ENCODE data around the gene PRR23E.

The PRR23E gene

DNA sequence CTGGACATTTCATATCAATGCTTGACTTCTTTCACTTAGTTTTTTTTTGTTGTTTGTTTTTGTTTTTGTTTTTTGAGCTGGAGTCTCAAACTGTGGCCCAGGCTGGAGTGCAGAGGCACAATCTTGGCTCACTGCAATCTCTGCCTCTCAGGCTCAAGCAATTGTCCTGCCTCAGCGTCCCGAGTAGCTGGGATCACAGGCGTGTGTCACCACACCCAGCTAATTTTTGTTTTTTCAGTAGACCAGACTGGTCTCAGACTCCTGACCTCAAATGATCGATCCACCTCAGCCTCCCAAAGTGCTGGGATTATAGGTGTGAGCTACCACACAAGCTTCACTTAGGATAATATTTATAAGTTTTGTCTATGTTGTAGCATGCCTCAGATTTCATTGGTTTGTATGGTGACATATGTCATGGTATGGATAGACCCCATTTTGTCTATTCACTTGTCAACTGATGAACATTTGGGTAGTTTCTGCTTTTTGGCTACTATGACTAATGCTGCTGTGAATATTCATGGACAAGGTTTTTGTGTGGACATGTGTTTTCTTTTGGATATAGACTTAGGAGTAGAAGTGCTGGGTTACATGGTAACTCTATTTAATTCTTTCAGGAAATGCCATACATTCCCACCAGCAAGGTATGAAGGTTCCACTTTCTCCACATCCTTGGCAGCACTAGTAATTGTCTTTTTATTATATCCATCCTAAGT, 6.8 kb upstream of the PRR23E start:
- TF ChIP-seq, protein P1, sequence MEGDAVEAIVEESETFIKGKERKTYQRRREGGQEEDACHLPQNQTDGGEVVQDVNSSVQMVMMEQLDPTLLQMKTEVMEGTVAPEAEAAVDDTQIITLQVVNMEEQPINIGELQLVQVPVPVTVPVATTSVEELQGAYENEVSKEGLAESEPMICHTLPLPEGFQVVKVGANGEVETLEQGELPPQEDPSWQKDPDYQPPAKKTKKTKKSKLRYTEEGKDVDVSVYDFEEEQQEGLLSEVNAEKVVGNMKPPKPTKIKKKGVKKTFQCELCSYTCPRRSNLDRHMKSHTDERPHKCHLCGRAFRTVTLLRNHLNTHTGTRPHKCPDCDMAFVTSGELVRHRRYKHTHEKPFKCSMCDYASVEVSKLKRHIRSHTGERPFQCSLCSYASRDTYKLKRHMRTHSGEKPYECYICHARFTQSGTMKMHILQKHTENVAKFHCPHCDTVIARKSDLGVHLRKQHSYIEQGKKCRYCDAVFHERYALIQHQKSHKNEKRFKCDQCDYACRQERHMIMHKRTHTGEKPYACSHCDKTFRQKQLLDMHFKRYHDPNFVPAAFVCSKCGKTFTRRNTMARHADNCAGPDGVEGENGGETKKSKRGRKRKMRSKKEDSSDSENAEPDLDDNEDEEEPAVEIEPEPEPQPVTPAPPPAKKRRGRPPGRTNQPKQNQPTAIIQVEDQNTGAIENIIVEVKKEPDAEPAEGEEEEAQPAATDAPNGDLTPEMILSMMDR (IDR thresholded peaks at IDR 0.05; ENCODE audit: extremely low read depth, missing control alignments), result no peak
- no peak for DNase-seq (ENCODE audit: low spot score)

DNA sequence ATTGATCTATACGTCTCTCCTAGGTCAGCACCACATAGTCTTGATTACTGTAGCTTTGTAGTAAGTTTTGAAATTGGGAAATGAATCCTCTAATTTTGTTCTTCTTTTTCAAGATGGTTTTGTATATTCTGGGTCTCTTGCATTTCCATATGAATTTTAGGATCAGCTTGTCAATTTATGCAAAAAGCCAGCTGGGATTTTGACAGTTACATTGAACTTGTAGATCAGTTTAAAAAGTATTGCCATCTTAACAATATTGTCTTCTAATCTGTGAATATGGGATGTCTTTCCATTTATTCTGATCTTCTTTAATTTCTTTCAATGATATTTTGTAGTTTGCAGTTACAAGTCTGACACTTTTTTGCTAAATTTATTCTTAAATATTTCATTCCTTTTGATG, 5.6 kb upstream of the PRR23E start:
- TF ChIP-seq, protein P1 (IDR thresholded peaks at IDR 0.05; ENCODE audit: extremely low read depth, missing control alignments), result no peak
- DNase-seq (ENCODE audit: low spot score), result no peak

DNA sequence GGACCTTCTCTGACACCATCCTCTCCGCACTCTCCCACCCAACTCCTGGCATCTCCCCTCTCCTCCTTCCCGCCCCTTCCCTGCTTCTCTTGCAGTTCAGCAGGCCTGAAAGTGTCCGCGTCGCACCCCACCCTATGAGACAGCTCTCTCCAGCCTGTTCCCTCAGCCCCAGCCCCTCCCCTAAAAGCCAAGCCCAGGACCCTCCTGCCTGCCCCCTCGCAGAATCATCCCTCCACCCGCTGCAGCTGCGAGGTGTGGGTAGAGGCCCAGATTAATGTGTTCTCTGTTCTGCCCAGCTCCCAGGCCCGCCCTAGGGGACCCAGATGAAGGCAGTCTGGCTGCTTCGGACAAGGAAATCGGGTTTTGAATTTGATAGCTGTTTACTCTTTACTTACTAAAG, 410 bp downstream of the PRR23E start:
- TF ChIP-seq, protein P1 (IDR thresholded peaks at IDR 0.05; ENCODE audit: extremely low read depth, missing control alignments), result no peak
- DNase-seq (ENCODE audit: low spot score), result no peak

DNA sequence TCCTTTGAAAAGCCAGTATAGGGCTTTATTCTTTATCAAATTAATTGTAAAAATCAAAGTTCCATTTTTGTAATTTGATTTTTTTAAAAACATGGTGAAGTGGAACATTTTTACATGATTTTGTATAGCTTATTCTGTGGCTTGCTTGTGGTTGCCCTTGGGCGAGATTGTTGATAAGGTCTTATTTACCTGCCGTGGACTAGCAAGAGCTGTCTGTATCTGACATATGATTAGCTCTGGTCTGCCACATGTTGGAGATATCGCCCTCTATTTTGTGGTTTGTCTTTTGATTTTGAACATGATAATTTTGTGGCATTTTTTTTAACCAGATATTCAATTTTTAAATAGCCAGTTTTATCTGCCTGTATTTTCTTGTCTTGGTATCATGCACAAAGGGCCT, 844 bp downstream of the PRR23E start:
- DNase-seq (ENCODE audit: low spot score), result no peak
- TF ChIP-seq, protein P1 (IDR thresholded peaks at IDR 0.05; ENCODE audit: extremely low read depth, missing control alignments), result no peak

DNA sequence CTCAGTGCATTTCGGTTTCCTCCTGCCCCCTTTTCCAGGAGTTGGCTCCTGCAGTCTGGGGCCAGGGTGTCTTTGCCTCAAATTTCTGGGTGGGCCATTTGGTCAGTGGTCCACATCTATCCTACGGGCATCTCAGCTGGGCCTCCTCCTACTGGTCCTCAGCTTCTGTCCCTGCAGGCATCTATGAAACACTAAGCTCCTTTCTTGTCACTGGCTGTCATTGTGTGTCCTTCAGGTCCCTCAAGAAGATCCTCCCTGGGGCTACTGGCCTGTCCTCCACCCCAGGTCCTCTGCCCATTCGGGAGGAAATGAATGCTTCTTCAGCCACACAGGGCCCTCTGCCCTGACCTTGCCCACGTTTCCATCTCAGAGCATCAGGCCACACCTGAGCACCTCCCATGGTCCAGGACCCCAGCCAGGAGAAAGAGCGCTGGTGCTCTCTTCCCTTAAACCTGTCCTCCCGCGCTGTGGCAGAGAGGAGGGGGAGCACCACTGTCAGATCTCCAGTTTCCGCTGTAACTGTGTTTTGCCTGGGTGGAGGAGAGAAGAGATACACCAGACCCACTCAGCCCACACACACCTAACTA, 1.8 kb downstream of the PRR23E start:
- DNase-seq (ENCODE audit: low spot score), result no peak
- TF ChIP-seq, protein P1 (IDR thresholded peaks at IDR 0.05; ENCODE audit: extremely low read depth, missing control alignments), result no peak

DNA sequence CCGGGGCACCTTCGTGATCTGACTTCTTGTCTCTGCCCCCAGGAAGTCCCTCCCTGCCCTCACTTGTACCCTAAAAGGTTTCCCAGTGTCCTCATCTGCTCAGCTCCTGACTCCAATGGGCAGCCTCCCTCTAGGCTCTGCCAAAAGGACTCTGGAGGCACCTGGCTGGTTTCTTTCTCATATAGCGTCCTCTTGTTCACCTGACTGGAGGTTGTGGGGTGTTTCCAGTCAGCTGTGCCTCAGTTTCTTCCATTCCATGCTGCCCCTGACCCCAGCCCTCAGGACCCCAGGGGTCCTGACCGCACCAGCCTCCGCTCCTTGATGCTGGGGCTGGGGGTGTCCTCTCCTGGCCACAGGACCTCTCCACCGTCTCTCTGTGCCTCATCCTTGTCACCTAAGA, 2.5 kb downstream of the PRR23E start:
- no peak for DNase-seq (ENCODE audit: low spot score)
- TF ChIP-seq, protein P1 (IDR thresholded peaks at IDR 0.05; ENCODE audit: extremely low read depth, missing control alignments), result no peak

DNA sequence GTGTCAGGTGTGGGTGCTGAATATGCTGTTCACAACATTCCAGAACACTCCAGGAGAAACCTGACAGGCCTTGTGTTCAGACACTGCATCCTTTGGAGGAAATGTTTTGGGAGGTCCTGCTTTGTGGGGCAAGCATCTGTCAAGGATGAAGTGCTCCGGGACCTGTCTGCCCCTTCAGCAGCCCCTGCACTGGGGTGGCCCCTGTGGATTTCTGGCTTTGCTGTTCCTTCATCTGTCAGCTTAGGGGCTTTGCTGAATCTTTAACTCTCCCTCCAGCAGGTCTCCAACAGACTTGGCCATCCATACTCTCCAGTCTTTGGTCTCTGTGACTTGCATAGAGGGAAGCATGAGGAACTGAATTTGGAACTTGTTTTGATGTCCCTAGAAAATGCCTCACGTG, 3.1 kb downstream of the PRR23E start:
- DNase-seq (ENCODE audit: low spot score), result no peak

More for the DNA sequence above, 3.1 kb downstream of the PRR23E start:
- TF ChIP-seq, protein P1 (IDR thresholded peaks at IDR 0.05; ENCODE audit: extremely low read depth, missing control alignments), result no peak
